ENCODE data around the gene IFIT1B. TPM values are rescaled to one million over a fixed set of nuclear protein-coding genes. Genes with fewer than 3 reads are reported as not detected.

IFIT1B gene
- total RNA-seq, 1 donor from 2014 or later, result not detected

GRCh38 chr10:89369156-89370105 is 8.4 kb upstream of the IFIT1B start:
- Mint-ChIP-seq H3K27ac (ENCODE audit: unreplicated experiment) (no peak overlapping the region), H3K36me3 (ENCODE audit: unreplicated experiment) (no peaks in the 10 kb centered on the region), H3K27me3 (ENCODE audit: unreplicated experiment) (no peaks in the 10 kb centered on the region), H3K4me1 (ENCODE audit: low read depth, unreplicated experiment) (no peaks in the 10 kb centered on the region), H3K4me3 (ENCODE audit: unreplicated experiment) (no peak overlapping the region), H3K9me3 (ENCODE audit: unreplicated experiment) (peaks cover 2% of the 10 kb centered on the region)
- no peak for DNase-seq
- no peak for TF ChIP-seq CTCF (IDR thresholded peaks at IDR 0.05; ENCODE audit: partially characterized antibody, unreplicated experiment)

DNA sequence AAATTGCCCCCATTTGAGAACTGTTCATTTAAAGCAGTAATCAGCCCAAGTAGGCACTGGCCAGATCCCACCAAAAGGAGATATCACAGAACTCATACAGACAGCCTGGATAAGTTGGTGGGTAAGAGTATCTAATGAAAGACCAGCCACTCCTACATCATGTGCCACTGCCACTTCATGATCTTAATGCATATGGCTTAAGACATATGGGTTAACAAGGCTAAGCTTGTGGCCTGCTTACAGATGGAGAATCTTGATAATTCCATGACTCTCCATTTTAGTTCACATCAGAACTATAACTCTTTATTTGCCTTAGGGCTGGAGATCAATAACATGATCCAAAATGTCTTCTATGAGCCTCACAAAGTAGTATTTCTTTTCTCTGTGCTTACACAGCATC is 6.8 kb upstream of the IFIT1B start:
- Mint-ChIP-seq H3K9me3 (ENCODE audit: unreplicated experiment) (peaks cover 2% of the 10 kb centered on the region), H3K4me3 (ENCODE audit: unreplicated experiment) (no peak overlapping the region), H3K27ac (ENCODE audit: unreplicated experiment) (no peak overlapping the region), H3K4me1 (ENCODE audit: low read depth, unreplicated experiment) (no peaks in the 10 kb centered on the region), H3K36me3 (ENCODE audit: unreplicated experiment) (no peaks in the 10 kb centered on the region), H3K27me3 (ENCODE audit: unreplicated experiment) (no peaks in the 10 kb centered on the region)
- DNase-seq, result no peak
- TF ChIP-seq CTCF (IDR thresholded peaks at IDR 0.05; ENCODE audit: partially characterized antibody, unreplicated experiment), result no peak

DNA sequence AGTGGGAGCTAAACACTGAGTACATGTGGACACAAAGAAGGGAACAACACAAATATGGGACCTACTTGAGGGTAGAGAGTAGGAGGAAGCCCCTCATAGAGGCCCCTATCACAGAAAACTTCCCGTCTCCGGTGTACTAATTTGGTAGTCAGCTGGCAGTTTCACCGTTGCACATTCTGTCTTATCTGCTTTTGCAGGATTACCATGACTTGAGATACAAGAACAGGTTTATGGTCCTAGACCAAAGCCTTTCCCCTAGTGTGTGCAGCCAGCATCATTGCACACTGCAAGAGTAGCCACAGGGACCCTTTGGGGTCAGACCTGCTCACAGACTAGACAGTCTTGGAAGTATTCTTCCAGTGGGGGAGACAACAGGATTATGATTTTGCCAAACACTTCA is 5.9 kb upstream of the IFIT1B start:
- no peaks in the 10 kb centered on the region for H3K4me1 Mint-ChIP-seq (ENCODE audit: low read depth, unreplicated experiment)
- TF ChIP-seq CTCF (IDR thresholded peaks at IDR 0.05; ENCODE audit: partially characterized antibody, unreplicated experiment), result no peak
- no peak for DNase-seq
- H3K27ac Mint-ChIP-seq (ENCODE audit: unreplicated experiment), result no peak overlapping the region
- H3K27me3 Mint-ChIP-seq (ENCODE audit: unreplicated experiment), result no peaks in the 10 kb centered on the region
- no peaks in the 10 kb centered on the region for H3K36me3 Mint-ChIP-seq (ENCODE audit: unreplicated experiment)
- peaks cover 2% of the 10 kb centered on the region for H3K9me3 Mint-ChIP-seq (ENCODE audit: unreplicated experiment)
- no peak overlapping the region for H3K4me3 Mint-ChIP-seq (ENCODE audit: unreplicated experiment)

DNA sequence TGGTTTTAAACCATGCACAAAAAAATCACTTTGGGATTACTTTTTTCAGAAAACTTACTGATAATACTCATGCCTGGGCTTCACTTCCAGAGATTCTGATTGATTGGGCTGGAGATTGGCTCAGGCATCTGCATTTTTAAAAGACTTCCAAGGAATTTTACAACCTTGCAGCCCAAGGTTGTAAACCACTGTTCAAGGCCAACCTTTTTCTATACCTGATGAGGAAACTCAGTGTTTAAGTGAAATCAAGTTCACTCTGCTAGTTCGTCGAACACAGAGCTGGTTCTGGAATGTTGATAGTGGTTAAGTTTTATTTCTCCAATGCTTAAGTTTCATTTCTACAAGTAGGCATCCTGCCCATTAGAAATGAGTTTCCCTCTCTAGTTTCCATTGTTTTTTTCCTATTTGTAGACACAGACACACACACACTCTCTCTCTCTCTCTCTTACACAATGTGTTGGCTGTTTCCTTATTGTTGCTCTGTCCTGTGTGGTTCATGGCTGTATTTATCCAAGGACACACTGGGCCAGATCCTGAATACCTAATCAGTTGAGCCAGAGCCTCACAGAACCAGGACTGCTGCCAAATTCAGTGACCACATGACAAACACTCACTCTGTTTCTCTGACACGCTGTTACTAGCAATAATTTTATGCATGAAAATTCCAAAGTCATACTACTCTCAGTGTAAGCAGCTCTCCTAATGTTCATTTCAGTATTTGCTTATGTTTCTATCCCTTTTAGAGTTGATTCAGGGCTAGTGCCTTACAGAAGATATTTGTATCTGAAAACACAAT is 3.7 kb upstream of the IFIT1B start:
- H3K4me1 Mint-ChIP-seq (ENCODE audit: low read depth, unreplicated experiment), result no peaks in the 10 kb centered on the region
- no peak for TF ChIP-seq CTCF (IDR thresholded peaks at IDR 0.05; ENCODE audit: partially characterized antibody, unreplicated experiment)
- no peak overlapping the region for H3K4me3 Mint-ChIP-seq (ENCODE audit: unreplicated experiment)
- H3K36me3 Mint-ChIP-seq (ENCODE audit: unreplicated experiment), result no peaks in the 10 kb centered on the region
- H3K27ac Mint-ChIP-seq (ENCODE audit: unreplicated experiment), result no peak overlapping the region
- no peaks in the 10 kb centered on the region for H3K9me3 Mint-ChIP-seq (ENCODE audit: unreplicated experiment)
- no peaks in the 10 kb centered on the region for H3K27me3 Mint-ChIP-seq (ENCODE audit: unreplicated experiment)
- no peak for DNase-seq
